ENCODE data around the gene NPBWR2. TPM values are rescaled to one million over a fixed set of nuclear protein-coding genes. Genes with fewer than 3 reads are reported as not detected.

NPBWR2 gene
- total RNA-seq, 1 experiment from 2014 or later, result not detected

DNA sequence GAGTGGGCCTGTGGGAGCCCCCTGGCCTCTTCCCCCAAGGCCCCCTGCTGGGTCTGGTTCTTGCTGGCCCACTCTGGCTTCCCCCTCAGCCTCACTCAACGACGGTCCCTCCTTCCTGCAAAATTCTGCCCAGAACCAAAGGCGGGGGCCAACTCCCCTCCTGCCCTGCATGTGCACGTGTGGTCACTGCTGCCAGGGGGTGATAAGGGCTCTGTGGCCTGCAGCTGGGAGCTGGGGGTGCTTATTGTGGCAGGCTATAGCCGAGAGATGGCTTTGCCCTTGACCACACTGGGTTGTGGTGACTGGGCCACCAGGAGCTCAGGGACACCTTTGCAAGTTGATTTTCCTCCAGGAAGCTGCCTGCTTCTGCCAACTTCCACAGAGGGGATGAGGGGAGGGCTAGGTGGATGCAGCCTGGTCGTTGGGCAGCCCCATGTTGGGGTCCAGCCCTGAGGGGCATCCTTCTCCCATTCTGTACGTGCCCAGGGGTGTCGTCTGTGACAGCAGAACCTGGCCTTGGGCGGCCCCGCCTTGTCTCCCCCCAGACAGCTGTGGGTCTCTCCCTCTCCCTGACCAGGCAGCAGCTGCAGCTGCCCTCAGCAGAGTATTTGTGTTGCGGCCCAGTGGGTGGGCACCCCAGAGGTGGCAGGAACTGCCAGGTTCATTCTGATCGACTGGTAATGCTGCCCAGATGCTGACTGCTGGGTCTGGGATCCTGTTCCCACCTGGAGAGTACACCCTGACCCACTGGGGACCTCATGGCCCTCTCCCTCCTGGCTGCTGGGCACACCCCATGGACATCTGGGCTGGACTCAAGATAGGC lies 38.8 kb downstream of the NPBWR2 start:
- no peak overlapping the region for H3K27ac ChIP-seq (ENCODE audit: low read depth, low read length)
- intact Hi-C loops (cut with micrococcal nuclease), result no loop called here
- DNase-seq (ENCODE audit: low read depth, low spot score) (no peak), ATAC-seq (no peak)
- ChIA-PET POLR2A (no interaction called here), RAD21 (ENCODE audit: low non-redundant PET in 1 of 2, low total read pairs in 2 of 2, uncharacterized antibody in 2 of 2, unreplicated experiment in 2 of 2) (no interaction called here), CTCF (interaction anchor here (0.8 to 2.2 kb wide), 3 partner anchors 11 to 88 kb away, joined by 3 to 12 read pairs (median 3); partner anchors contain the start of genes OPRL1, PRPF6 and RGS19)
- no peak overlapping the region for H3K4me3 ChIP-seq (replicated peaks in 1 of 2; ENCODE audit: low read depth in 1 of 2, low read length in 2 of 2)
- no peak overlapping the region for H2AFZ ChIP-seq (ENCODE audit: low read depth, low read length, poor library complexity, severe bottlenecking)
- no peaks in the 10 kb centered on the region for H4K20me1 ChIP-seq (ENCODE audit: insufficient read depth)
- BruUV-seq (replicated peaks), result no TSS peak
- no peak overlapping the region for H3K9ac ChIP-seq (ENCODE audit: low read length)
- H3K4me1 ChIP-seq (ENCODE audit: control insufficient read depth in 1 of 2, insufficient read depth in 2 of 2, low read length in 2 of 2), result peaks cover 38 to 40% of the 10 kb centered on the region in 2 experiments
- H3K36me3 ChIP-seq (ENCODE audit: control insufficient read depth in 1 of 2, insufficient read depth in 2 of 2, low read length in 2 of 2), result no peaks in the 10 kb centered on the region
- no peaks in the 10 kb centered on the region for H3K9me2 ChIP-seq (ENCODE audit: insufficient read depth)
- no peaks in the 10 kb centered on the region for H3K79me2 ChIP-seq (ENCODE audit: insufficient read depth, low read length)
- no peak overlapping the region for H3K4me2 ChIP-seq (ENCODE audit: low read length)
- no peaks in the 10 kb centered on the region for H3K27me3 ChIP-seq (ENCODE audit: insufficient read depth, low read length)
- TF ChIP-seq TCF7L2 (IDR thresholded peaks at IDR 0.05; ENCODE audit: borderline replicate concordance, extremely low read depth, insufficient read depth, insufficient read length) (no peak), POLR2A (IDR thresholded peaks at IDR 0.05; ENCODE audit: borderline replicate concordance, extremely low read depth, insufficient read depth, insufficient read length) (no peak), POLR2AphosphoS5 (IDR thresholded peaks at IDR 0.05; ENCODE audit: low read depth, low read length) (no peak), CBX3 (IDR thresholded peaks at IDR 0.05; ENCODE audit: low read depth) (no peak), SRF (IDR thresholded peaks at IDR 0.05; ENCODE audit: low read depth) (no peak), SP1 (IDR thresholded peaks at IDR 0.05; ENCODE audit: low read depth) (no peak), FOSL1 (IDR thresholded peaks at IDR 0.05; ENCODE audit: low read depth) (no peak), EGR1 (IDR thresholded peaks at IDR 0.05; ENCODE audit: low read depth) (no peak), ELF1 (IDR thresholded peaks at IDR 0.05; ENCODE audit: borderline replicate concordance, low read depth) (no peak)
- TF ChIP-seq, protein P1, sequence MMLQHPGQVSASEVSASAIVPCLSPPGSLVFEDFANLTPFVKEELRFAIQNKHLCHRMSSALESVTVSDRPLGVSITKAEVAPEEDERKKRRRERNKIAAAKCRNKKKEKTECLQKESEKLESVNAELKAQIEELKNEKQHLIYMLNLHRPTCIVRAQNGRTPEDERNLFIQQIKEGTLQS (IDR thresholded peaks at IDR 0.05), result no peak
- TF ChIP-seq, protein P2, sequence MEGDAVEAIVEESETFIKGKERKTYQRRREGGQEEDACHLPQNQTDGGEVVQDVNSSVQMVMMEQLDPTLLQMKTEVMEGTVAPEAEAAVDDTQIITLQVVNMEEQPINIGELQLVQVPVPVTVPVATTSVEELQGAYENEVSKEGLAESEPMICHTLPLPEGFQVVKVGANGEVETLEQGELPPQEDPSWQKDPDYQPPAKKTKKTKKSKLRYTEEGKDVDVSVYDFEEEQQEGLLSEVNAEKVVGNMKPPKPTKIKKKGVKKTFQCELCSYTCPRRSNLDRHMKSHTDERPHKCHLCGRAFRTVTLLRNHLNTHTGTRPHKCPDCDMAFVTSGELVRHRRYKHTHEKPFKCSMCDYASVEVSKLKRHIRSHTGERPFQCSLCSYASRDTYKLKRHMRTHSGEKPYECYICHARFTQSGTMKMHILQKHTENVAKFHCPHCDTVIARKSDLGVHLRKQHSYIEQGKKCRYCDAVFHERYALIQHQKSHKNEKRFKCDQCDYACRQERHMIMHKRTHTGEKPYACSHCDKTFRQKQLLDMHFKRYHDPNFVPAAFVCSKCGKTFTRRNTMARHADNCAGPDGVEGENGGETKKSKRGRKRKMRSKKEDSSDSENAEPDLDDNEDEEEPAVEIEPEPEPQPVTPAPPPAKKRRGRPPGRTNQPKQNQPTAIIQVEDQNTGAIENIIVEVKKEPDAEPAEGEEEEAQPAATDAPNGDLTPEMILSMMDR (IDR thresholded peaks at IDR 0.05 in 2 of 3, conservative IDR thresholded peaks at IDR 0.05 in 1 of 3; ENCODE audit: borderline replicate concordance in 1 of 3, insufficient read depth in 1 of 3, low read depth in 2 of 3, low read length in 2 of 3), result no peak
- no peaks in the 10 kb centered on the region for H3K9me3 ChIP-seq (ENCODE audit: control insufficient read depth in 1 of 2, insufficient read depth in 1 of 2, low read depth in 1 of 2, low read length in 2 of 2)
